ENCODE results near the gene PSMB5. TPM values are rescaled to one million over a fixed set of nuclear protein-coding genes. Genes with fewer than 3 reads are reported as not detected.

The PSMB5 gene
- total and polyA plus RNA-seq, 2 of the 13 experiments (the other 11 are each of a cell fraction or from before 2014, with no cell fraction given) = 705 to 871 TPM

DNA sequence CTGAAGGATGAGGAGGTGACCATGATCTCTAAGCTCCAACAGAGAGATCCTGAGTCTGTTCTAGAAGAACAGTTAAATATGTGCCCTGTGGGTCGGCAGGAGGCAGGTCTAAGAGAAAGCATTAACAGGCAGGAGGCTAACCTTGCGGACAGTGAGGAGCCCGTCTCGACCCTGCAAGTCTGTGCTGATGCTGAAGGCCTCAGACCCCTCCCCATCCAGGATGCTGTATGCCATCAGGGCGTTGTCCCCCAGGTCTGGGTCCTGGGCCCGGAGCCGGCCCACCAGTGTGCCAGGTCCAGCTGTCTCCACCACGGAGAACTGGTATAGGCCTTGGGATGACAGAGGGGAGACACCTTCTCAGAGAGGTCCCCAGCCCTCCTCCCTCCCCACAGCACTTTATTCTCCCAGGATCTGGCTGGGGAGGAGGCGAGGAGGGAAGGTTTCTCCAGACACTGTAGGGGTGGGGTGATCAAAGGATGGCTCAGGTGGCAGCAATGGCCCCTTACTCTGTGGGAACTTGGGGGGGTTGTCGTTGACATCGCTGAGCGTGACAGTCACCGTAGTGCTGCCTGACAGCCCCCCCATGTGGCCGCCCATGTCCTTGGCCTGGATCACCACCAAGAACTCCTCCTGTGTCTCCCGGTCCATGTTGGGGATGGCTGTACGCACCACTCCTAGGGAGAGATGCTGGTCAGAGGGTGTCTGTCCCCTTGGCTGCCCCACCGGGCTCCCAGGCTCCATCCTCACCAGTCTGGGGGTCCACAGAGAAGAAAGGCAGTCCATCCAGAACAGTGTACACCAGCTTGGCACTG lies 19.5 kb upstream of the PSMB5 start (continued):
- TF ChIP-seq, protein P1, sequence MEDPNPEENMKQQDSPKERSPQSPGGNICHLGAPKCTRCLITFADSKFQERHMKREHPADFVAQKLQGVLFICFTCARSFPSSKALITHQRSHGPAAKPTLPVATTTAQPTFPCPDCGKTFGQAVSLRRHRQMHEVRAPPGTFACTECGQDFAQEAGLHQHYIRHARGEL (CRISPR knock-in tag; IDR thresholded peaks at IDR 0.05) = no peak
- TF ChIP-seq TRIM24 (CRISPR knock-in tag; IDR thresholded peaks at IDR 0.05) (no peak), EZH2 (conservative IDR thresholded peaks at IDR 0.05; ENCODE audit: low read depth, low read length) (no peak), EHMT2 (IDR thresholded peaks at IDR 0.05; ENCODE audit: borderline replicate concordance, low read depth, low read length) (no peak), ZSCAN20 (CRISPR knock-in tag; IDR thresholded peaks at IDR 0.05; ENCODE audit: borderline replicate concordance) (no peak), JARID2 (CRISPR knock-in tag; IDR thresholded peaks at IDR 0.05; ENCODE audit: insufficient replicate concordance) (no peak), ZNF816 (CRISPR knock-in tag; IDR thresholded peaks at IDR 0.05; ENCODE audit: borderline replicate concordance) (no peak), HNRNPH1 (optimal IDR thresholded peaks at IDR 0.05; ENCODE audit: low read depth, low read length) (no peak), ZFX (CRISPR knock-in tag; IDR thresholded peaks at IDR 0.05; ENCODE audit: low read depth) (no peak), ZNF552 (CRISPR knock-in tag; IDR thresholded peaks at IDR 0.05; ENCODE audit: borderline replicate concordance) (no peak), TEAD2 (CRISPR knock-in tag; IDR thresholded peaks at IDR 0.05) (no peak), ZNF251 (CRISPR knock-in tag; IDR thresholded peaks at IDR 0.05) (no peak), ZNF570 (CRISPR knock-in tag; IDR thresholded peaks at IDR 0.05; ENCODE audit: borderline replicate concordance) (no peak), XRCC5 (optimal IDR thresholded peaks at IDR 0.05; ENCODE audit: low read length) (peak; percentile 38), PHF5A (CRISPR knock-in tag; IDR thresholded peaks at IDR 0.05; ENCODE audit: low read depth, unreplicated experiment) (no peak), ZNF317 (CRISPR knock-in tag; IDR thresholded peaks at IDR 0.05) (no peak), NR3C1 (CRISPR knock-in tag; IDR thresholded peaks at IDR 0.05) (no peak)
- TF ChIP-seq, protein P2, sequence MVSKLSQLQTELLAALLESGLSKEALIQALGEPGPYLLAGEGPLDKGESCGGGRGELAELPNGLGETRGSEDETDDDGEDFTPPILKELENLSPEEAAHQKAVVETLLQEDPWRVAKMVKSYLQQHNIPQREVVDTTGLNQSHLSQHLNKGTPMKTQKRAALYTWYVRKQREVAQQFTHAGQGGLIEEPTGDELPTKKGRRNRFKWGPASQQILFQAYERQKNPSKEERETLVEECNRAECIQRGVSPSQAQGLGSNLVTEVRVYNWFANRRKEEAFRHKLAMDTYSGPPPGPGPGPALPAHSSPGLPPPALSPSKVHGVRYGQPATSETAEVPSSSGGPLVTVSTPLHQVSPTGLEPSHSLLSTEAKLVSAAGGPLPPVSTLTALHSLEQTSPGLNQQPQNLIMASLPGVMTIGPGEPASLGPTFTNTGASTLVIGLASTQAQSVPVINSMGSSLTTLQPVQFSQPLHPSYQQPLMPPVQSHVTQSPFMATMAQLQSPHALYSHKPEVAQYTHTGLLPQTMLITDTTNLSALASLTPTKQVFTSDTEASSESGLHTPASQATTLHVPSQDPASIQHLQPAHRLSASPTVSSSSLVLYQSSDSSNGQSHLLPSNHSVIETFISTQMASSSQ (IDR thresholded peaks at IDR 0.05; ENCODE audit: low read depth) = no peak
- TF ChIP-seq, protein P2 (CRISPR knock-in tag; IDR thresholded peaks at IDR 0.05; ENCODE audit: borderline replicate concordance) = no peak
- TF ChIP-seq, protein P3, sequence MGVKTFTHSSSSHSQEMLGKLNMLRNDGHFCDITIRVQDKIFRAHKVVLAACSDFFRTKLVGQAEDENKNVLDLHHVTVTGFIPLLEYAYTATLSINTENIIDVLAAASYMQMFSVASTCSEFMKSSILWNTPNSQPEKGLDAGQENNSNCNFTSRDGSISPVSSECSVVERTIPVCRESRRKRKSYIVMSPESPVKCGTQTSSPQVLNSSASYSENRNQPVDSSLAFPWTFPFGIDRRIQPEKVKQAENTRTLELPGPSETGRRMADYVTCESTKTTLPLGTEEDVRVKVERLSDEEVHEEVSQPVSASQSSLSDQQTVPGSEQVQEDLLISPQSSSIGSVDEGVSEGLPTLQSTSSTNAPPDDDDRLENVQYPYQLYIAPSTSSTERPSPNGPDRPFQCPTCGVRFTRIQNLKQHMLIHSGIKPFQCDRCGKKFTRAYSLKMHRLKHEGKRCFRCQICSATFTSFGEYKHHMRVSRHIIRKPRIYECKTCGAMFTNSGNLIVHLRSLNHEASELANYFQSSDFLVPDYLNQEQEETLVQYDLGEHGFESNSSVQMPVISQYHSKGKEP (CRISPR knock-in tag; IDR thresholded peaks at IDR 0.05) = no peak
- TF ChIP-seq, protein P4, sequence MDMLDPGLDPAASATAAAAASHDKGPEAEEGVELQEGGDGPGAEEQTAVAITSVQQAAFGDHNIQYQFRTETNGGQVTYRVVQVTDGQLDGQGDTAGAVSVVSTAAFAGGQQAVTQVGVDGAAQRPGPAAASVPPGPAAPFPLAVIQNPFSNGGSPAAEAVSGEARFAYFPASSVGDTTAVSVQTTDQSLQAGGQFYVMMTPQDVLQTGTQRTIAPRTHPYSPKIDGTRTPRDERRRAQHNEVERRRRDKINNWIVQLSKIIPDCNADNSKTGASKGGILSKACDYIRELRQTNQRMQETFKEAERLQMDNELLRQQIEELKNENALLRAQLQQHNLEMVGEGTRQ (IDR thresholded peaks at IDR 0.05; ENCODE audit: low read depth, low read length) = no peak
- TF ChIP-seq, protein P4 (CRISPR knock-in tag; IDR thresholded peaks at IDR 0.05; ENCODE audit: borderline replicate concordance) = no peak
